Common myeloid progenitor, CD34-positive (primary cell): ENCODE data around the gene NUDT15.
"Not testable (repeated sequence)": the region's sequence is repeated elsewhere in the genome, so short reads cannot be mapped to it uniquely, and the experiment has no call there.

Experiments used
- CTCF ChIA-PET: fragments of 350-600 bp; sonication (Branson Sonifier 250); formaldehyde crosslinking; loops from one replicate; lab custom pipeline; 2021; ENCODE audit warnings: antibody characterized with exemption; lab: Charles Lee
- POLR2A ChIA-PET: fragments of 350-600 bp; sonication (Branson Sonifier 250); formaldehyde crosslinking; loops from one replicate; lab custom pipeline; 2021; ENCODE audit warnings: antibody characterized with exemption; lab: Charles Lee
- DNase-seq, 3 donors: peaks; one replicate each; pipeline versions ENCODE4 v3.0.0 to v3.0.0-alpha.2; 2013
- H3K27ac ChIP-seq, 2 experiments: 1 replicate in 1 of 2; 2 replicates in 1 of 2; pipeline ENCODE4 v1.7.0; 2013; ENCODE audit warnings: inconsistent platforms in 2 of 2, low read length in 2 of 2, mild to moderate bottlenecking in 2 of 2, low read depth in 1 of 2, moderate library complexity in 1 of 2; ENCODE audit not compliant: severe bottlenecking in 2 of 2, insufficient read depth in 1 of 2, poor library complexity in 1 of 2
- H3K27me3 ChIP-seq, 5 experiments: replicated peaks in 2 of 5; 1 replicate in 3 of 5; 2 replicates in 2 of 5; pipeline versions ENCODE4 v1.6.1 to v1.7.0; 2013; ENCODE audit warnings: low read length in 4 of 5, mild to moderate bottlenecking in 2 of 5, moderate library complexity in 2 of 5, inconsistent platforms in 1 of 5; ENCODE audit not compliant: insufficient read depth in 5 of 5, control insufficient read depth in 4 of 5
- H3K36me3 ChIP-seq, 4 experiments: 1 replicate in 2 of 4; 2 replicates in 2 of 4; pipeline versions ENCODE4 v1.6.1 to v1.7.0; 2013; ENCODE audit warnings: low read length in 3 of 4, control low read depth in 1 of 4, mild to moderate bottlenecking in 1 of 4; ENCODE audit not compliant: control insufficient read depth in 4 of 4, insufficient read depth in 4 of 4
- H3K4me1 ChIP-seq, 4 experiments: 1 replicate in 3 of 4; 2 replicates in 1 of 4; pipeline versions ENCODE4 v1.6.1 to v1.7.1; 2013; ENCODE audit warnings: low read length in 3 of 4, mild to moderate bottlenecking in 3 of 4, control low read depth in 1 of 4, inconsistent platforms in 1 of 4, moderate library complexity in 1 of 4; ENCODE audit not compliant: control insufficient read depth in 4 of 4, insufficient read depth in 4 of 4; ENCODE audit errors: control extremely low read depth in 1 of 4
- H3K4me3 ChIP-seq, 7 experiments: 1 replicate in 4 of 7; 2 replicates in 3 of 7; pipeline versions ENCODE4 v1.5.1 to v1.7.0; 2013; ENCODE audit warnings: mild to moderate bottlenecking in 7 of 7, low read length in 6 of 7, moderate library complexity in 6 of 7, inconsistent platforms in 2 of 7, low read depth in 2 of 7, control low read depth in 1 of 7; ENCODE audit not compliant: insufficient read depth in 4 of 7, control insufficient read depth in 1 of 7; ENCODE audit errors: extremely low read depth in 1 of 7
- H3K9me3 ChIP-seq, 5 experiments: 1 replicate in 4 of 5; 2 replicates in 1 of 5; pipeline versions ENCODE4 v1.6.1 to v1.7.1; 2013; ENCODE audit warnings: low read length in 4 of 5, mild to moderate bottlenecking in 2 of 5, inconsistent platforms in 1 of 5, low read depth in 1 of 5, moderate library complexity in 1 of 5; ENCODE audit not compliant: control insufficient read depth in 4 of 5, insufficient read depth in 2 of 5; ENCODE audit errors: control extremely low read depth in 1 of 5
- WGBS: methylation state at CpG from one replicate; pipeline ENCODE4 v1.1.5; 2013; ENCODE audit not compliant: insufficient coverage; 5-methylcytosine and 5-hydroxymethylcytosine counted together

NUDT15 gene

GRCh38 chr13:48000559-48001113, 36.9 kb upstream of the NUDT15 start:
- WGBS, result 0% methylated on average over 18 of the region's 25 CpGs
- Histone ChIP-seq H3K27ac (peak overlapping the region; percentile 78 to 88), H3K9me3 (no peaks in the 10 kb centered on the region), H3K4me1 (peaks cover 5 to 16% (median 9%) of the 10 kb centered on the region in 4 experiments), H3K36me3 (peaks cover 0 to 8% (median 4%) of the 10 kb centered on the region in 4 experiments), H3K27me3 (no peaks in the 10 kb centered on the region), H3K4me3 (peak overlapping the region; percentile 78 to 99 (median 93))
- DNase-seq, result peak in 2 of 3 donors; percentile 9 to 38
- ChIA-PET POLR2A (interaction anchor here (0.6 kb wide), 1 partner anchor 94 kb away, joined by 3 read pairs; the partner anchor contains the start of gene MED4), CTCF (no interaction called here)

- Histone ChIP-seq H3K27ac (peak within 1 kb of the TSS; percentile 78 to 88), H3K4me3 (peak within 1 kb of the TSS; percentile 78 to 99 (median 93)), H3K27me3 (no peaks in the 10 kb centered on the region), H3K36me3 (peaks cover 0 to 8% (median 3%) of the 10 kb centered on the region in 4 experiments), H3K9me3 (no peaks in the 10 kb centered on the region), H3K4me1 (peaks cover 5 to 16% (median 9%) of the 10 kb centered on the region in 4 experiments)
- peak; percentile 87 to 92 (median 90) for DNase-seq
- WGBS, result 14% methylated on average over 48 of the region's 52 CpGs
- CTCF ChIA-PET, result no interaction called here
- POLR2A ChIA-PET, result interaction anchor here (0.6 kb wide), 2 partner anchors 48 to 93 kb away, joined by 3 read pairs; partner anchors contain the start of gene MED4
Measured at GRCh38 chr13:48001114-48001881, 36.2 kb upstream of the NUDT15 start, which contains the start of gene SUCLA2. Gene SUCLA2, minus strand, starts transcription at chr13:48001273. Its CDS starts 4 bp downstream, at chr13:48001269.

- H3K27ac ChIP-seq, CTCF ChIA-PET, H3K36me3 ChIP-seq, DNase-seq, H3K4me3 ChIP-seq, H3K9me3 ChIP-seq, H3K27me3 ChIP-seq: not testable (repeated sequence)
- H3K4me1 ChIP-seq, result peaks cover 5 to 16% (median 9%) of the 10 kb centered on the region in 4 experiments
- POLR2A ChIA-PET, result interaction anchor here (0.6 kb wide), 1 partner anchor 49 kb away, joined by 3 read pairs; no protein-coding TSS in a partner anchor
- 96% methylated on average over 5 of the region's 5 CpGs for WGBS
Measured at GRCh38 chr13:48001999-48002398, 35.5 kb upstream of the NUDT15 start.

- H3K36me3 ChIP-seq, result no peaks in the 10 kb centered on the region
- no peak overlapping the region for H3K27ac ChIP-seq
- no peak for DNase-seq
- H3K27me3 ChIP-seq, result no peaks in the 10 kb centered on the region
- H3K4me3 ChIP-seq, result no peak overlapping the region
- WGBS, result 100% methylated on average over 1 of the region's 2 CpGs
- POLR2A ChIA-PET, result no interaction called here
- CTCF ChIA-PET, result no interaction called here
- H3K4me1 ChIP-seq, result peaks cover 5 to 16% (median 12%) of the 10 kb centered on the region in 4 experiments
- no peaks in the 10 kb centered on the region for H3K9me3 ChIP-seq
Measured at GRCh38 chr13:48004201-48004600, 33.3 kb upstream of the NUDT15 start.

GRCh38 chr13:48006396-48006795, 31.1 kb upstream of the NUDT15 start:
- Histone ChIP-seq H3K27ac (no peak overlapping the region), H3K27me3 (no peaks in the 10 kb centered on the region), H3K4me1 (peaks cover 0 to 14% (median 5%) of the 10 kb centered on the region in 4 experiments), H3K4me3 (no peak overlapping the region), H3K9me3 (no peaks in the 10 kb centered on the region), H3K36me3 (peaks cover 0 to 5% (median 0%) of the 10 kb centered on the region in 4 experiments)
- ChIA-PET POLR2A (interaction anchor here (0.7 kb wide), 1 partner anchor 231 kb away, joined by 3 read pairs; no protein-coding TSS in a partner anchor), CTCF (interaction anchor here (0.7 to 1.5 kb wide), 2 partner anchors 30 to 31 kb away, joined by 3 read pairs; partner anchors contain the start of gene NUDT15)
- no CpG with 5 or more reads among the region's 1 CpG for WGBS
- no peak for DNase-seq

GRCh38 chr13:48009284-48009683, 28.2 kb upstream of the NUDT15 start:
- 0% methylated on average over 1 of the region's 1 CpG for WGBS
- CTCF ChIA-PET, result no interaction called here
- H3K9me3 ChIP-seq, result peaks cover 0 to 4% (median 1%) of the 10 kb centered on the region in 5 experiments
- no peak overlapping the region for H3K27ac ChIP-seq
- H3K4me3 ChIP-seq, result no peak overlapping the region
- DNase-seq, result peak in 2 of 3 donors; percentile 15 to 17
- H3K27me3 ChIP-seq, result no peaks in the 10 kb centered on the region
- POLR2A ChIA-PET, result no interaction called here
- H3K4me1 ChIP-seq, result peaks cover 0 to 10% (median 2%) of the 10 kb centered on the region in 4 experiments
- H3K36me3 ChIP-seq, result peaks cover 0 to 8% (median 0%) of the 10 kb centered on the region in 4 experiments
